ENCODE measurements around the gene SENP5.
"Not testable (repeated sequence)": the region's sequence is repeated elsewhere in the genome, so short reads cannot be mapped to it uniquely, and the experiment has no call there.

Gene SENP5, protein sequence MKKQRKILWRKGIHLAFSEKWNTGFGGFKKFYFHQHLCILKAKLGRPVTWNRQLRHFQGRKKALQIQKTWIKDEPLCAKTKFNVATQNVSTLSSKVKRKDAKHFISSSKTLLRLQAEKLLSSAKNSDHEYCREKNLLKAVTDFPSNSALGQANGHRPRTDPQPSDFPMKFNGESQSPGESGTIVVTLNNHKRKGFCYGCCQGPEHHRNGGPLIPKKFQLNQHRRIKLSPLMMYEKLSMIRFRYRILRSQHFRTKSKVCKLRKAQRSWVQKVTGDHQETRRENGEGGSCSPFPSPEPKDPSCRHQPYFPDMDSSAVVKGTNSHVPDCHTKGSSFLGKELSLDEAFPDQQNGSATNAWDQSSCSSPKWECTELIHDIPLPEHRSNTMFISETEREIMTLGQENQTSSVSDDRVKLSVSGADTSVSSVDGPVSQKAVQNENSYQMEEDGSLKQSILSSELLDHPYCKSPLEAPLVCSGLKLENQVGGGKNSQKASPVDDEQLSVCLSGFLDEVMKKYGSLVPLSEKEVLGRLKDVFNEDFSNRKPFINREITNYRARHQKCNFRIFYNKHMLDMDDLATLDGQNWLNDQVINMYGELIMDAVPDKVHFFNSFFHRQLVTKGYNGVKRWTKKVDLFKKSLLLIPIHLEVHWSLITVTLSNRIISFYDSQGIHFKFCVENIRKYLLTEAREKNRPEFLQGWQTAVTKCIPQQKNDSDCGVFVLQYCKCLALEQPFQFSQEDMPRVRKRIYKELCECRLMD

DNA sequence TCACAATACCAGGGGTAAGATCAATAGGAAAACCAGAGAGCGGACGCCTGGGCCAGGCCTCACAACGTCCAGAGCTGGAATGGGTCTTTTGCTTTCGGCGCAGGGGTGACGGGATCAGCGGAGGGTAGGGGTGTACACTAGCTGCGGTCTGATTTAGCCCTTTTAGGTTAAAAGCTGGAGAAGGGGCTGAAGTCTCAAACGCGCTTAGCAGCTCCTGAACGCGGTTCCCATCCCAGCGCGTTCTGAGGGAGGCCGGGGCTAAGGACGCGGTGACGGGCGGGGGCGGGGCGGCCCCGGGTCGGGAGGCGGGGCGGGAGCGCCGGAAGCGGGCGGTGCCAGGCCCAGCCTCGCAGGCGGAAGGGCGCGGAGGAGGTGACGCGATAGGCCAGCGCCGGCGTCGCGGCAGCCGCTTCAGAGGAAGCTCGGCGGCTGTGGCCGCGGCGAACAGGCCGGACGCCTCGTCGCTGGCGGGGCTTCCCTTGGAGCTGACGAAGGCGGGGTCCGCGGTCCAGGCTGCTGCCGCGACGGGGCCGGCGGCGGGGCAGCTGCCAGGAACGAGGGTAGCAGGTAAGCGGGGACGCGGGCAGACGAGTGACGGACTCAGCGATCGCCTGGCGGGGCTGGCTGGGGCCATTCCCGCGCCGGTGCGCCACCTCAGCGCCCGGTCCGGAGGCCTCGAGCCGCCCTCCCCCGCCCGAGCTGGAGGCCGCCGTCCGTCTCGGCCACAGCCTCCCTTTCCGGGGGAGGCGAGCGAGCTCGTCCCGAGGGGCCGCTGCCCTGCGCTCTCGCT, at the start of gene SENP5:
Gene SENP5, plus strand, starts transcription at position 414 of the 790 bp plus-strand sequence. CDS start 17,262 bp downstream, outside the sequence.
- peak; percentile 75 for DNase-seq (ENCODE audit: low read depth)

DNA sequence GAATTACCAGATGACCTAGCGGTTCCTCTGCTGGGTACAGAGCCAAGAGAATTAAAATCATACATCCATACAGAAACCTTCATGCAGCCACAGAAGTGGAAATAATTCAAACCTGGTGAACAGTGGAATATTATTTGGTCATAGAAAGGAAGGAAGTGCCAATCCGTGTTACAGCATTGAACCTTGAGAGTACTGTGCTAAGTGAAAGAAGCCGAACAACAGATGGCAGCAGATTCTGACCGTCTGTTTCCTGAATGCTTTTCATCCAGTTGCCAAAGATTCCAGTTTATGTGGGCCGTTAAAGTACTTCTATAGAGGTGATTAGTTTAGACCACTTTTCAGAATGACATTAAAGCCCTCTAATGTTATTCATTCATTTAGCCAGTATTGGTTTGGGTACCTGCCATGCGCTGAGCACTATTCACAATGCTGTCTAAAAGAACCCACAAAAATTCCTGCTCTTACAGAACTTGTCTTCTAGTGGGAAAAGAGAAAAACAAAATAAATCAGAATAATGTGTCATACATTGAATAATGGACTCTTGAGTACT, 45.8 kb upstream of the SENP5 start:
- no peak for DNase-seq (ENCODE audit: low read depth)

- not testable (repeated sequence) for DNase-seq (ENCODE audit: low read depth)
Measured at GRCh38 chr3:196829651-196830050, 38.1 kb upstream of the SENP5 start.

- no peak for DNase-seq (ENCODE audit: low read depth)
Measured at GRCh38 chr3:196835086-196835485, 32.6 kb upstream of the SENP5 start.

GRCh38 chr3:196836626-196837025, 31.1 kb upstream of the SENP5 start:
- not testable (repeated sequence) for DNase-seq (ENCODE audit: low read depth)

DNA sequence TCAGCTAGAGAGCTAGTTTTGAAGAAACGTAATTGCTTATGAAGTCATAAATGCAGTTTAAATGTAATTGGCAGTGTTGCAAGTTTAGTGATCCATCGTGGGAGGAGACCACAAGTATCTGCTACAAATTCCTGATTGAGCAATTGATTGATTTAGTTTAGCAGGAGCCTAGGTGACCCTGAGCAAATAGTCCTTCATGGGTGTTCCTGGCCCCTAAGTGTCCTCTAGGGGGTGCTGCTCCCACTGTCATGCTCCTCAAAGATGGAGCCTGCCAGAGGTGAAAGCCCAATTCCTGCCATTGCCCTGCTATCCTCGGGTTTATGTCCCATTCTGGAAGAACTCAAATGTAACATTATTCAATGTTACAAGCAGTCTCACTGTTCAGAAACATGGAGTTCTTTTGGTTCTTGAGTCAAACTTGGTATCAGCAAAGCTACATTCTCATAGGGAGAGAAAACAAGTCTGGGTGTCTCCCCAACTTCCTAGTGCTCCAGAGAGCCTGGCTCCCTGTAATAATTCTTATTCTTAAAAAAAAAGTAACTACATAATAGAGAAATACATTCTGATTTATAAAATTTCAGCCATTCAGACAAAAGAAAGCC, 29.8 kb upstream of the SENP5 start:
- DNase-seq (ENCODE audit: low read depth), result peak; percentile 55

GRCh38 chr3:196839351-196839750, 28.4 kb upstream of the SENP5 start:
- not testable (repeated sequence) for DNase-seq (ENCODE audit: low read depth)

DNA sequence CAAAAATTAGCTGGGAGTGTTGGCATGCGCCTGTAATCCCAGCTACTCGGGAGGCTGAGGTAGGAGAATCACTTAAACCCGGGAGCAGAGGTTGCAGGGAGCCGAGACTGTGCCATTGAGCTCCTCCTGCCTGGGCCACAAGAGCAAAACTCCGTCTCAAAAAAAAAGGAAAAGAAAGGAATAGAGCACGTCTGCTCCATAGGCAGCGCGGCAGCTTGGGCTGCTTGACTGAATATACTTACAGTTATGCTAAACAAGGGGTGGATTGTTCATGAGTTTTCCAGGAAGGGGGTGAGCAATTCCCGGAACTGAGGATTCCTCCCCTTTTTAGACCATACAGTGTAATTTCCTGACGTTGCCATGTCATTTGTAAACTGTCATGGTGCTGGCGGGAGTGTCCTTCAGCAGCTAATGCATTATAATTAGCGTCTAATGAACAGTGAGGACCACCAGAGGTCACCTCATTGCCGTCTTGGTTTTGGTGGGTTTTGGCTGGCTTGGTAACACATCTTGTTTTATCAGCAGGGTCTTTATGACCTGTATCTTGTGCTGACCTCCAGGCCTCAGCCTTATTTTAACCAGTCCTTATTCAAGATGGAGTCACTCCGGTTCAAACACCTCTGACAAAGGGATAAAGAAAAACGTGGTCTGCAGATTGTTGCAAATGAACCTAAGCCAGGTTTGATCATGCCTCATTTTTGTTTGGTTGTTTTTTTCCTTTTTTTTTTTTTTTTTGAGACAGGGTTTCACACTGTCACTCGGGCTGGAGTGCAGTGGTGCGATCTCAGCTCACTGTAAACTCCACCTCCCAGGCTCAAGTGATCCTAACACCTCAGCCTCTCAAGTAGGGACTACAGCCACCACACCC, 24.9 kb upstream of the SENP5 start:
- DNase-seq (ENCODE audit: low read depth), result no peak

- no peak for DNase-seq (ENCODE audit: low read depth)
Measured at GRCh38 chr3:196843435-196844110, 24.1 kb upstream of the SENP5 start.

DNA sequence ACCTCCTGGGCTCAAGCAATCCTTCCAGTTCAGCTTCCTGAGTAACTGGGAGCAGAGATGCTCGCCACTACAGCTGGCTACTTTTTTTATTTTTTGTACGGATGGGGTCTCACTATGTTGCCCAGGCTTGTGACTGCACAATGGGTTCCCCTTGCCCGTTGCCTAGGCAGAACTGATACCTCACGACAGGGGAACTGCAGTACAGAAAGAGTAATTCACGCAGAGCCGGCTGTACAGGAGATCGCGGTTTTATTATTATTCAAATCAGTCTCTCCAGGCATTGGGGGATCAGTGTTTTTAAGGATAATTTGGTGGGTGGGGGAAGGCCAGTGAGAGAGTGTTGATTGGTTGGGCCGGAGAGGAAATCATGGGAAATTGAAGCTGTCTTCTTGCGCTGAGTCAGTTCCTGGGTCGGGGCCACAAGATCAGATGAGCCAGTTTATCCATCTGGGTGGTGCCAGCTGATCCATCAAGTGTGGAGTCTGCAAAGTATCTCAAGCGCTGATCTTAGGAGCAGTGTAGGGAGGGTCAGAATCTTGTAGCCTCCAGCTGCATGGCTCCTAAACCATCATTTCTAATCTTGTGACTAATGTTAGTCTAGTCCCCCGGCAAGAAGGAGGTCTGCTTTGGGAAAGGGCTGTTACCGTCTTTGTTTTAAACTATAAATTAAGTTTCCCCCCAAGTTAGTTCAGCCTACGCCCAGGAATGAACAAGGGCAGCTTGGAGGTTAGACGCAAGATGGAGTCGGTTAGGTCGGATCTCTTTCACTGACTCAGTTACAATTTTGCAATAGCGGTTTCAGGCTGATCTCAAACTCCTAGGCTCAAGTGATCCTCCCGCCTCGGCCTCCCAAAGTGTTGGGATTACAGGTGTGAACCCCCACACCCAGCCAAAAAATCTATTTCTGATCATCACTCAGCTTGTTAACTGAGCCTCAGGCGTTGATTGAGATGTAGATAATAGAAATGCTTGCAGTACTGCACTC, 23.2 kb upstream of the SENP5 start:
- DNase-seq (ENCODE audit: low read depth), result not testable (repeated sequence)

GRCh38 chr3:196848375-196848774, 19.3 kb upstream of the SENP5 start:
- not testable (repeated sequence) for DNase-seq (ENCODE audit: low read depth)

DNA sequence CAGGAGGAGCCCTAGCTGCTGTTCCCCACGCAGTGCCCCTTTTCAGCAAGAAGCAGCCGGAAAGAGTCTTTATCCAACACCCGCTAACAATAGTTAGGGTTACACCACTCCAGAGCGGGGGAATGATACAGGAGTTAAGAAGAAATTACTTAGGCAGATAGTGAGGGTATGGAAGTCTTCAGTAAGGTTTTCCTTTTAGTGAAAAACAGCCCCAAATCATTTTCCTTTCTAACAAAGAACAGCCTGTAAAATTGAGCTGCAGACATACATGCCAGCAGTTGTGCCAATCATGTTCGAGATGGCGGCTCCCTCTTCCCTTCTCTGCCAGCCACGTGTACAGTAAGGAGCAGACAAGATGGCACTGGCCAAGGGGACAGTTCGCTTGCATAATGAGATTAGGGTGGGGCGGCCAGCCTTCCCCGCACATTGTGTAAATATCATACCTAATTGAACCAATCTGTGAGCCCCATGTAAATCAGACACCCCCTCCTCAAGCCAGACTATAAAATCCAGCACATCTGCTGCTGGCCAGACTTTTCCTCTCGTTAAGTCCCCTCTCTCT, 18.5 kb upstream of the SENP5 start:
- no peak for DNase-seq (ENCODE audit: low read depth)

DNA sequence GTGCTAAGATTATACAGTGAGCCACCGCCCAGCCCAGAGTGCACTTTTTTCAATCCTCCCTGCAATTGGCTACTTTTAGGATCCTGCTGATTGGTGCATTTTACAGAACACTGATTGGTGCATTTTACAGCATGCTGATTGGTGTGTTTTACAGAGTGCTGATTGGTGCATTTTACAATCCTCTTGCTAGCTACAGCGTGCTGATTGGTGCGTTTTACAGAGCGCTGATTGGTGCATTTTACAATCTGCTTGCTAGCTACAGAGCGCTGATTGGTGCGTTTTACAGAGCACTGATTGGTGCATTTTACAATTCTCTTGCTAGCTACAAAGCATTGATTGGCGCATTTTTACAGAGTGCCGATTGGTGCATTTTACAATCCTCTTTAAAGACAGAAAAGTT, 4.7 kb upstream of the SENP5 start:
- not testable (repeated sequence) for DNase-seq (ENCODE audit: low read depth)

DNA sequence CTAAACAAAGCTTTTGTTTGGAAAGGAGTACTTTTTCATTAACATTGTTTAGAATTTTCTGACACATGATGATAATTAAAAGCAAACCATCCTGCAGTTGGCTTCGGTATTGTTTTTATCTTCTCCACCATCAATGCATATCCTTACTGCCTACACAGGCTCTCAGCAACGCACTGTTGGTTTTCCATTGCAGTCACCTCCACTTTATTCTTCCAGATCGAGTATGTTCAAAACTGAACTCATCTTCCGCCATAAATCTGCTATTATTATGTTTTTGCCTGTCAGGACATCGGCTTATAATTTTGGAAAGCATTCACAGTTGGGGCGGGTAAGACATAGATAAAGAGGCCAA, 589 bp upstream of the SENP5 start:
- no peak for DNase-seq (ENCODE audit: low read depth)

DNA sequence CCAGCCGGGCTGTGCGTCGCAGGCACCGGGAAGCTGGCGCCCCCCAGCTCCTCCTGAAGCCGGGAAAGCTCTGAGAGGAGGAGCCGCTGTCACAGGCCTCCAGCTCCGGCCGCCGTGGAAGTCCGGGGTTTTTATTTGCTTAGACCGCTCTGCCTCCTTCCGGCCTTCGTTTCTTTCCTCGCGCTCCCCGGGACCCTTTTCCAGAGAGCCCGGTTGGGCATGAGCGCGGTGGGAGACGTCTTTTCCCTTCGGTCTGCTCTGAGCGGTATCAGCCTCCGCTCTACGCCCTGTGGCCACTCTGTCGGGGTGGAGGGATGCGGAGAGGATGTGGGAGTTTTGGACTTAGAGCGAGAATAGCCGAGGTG, 559 bp downstream of the SENP5 start:
- DNase-seq (ENCODE audit: low read depth), result no peak

GRCh38 chr3:196872316-196872715, 4.6 kb downstream of the SENP5 start:
- DNase-seq (ENCODE audit: low read depth), result no peak

DNA sequence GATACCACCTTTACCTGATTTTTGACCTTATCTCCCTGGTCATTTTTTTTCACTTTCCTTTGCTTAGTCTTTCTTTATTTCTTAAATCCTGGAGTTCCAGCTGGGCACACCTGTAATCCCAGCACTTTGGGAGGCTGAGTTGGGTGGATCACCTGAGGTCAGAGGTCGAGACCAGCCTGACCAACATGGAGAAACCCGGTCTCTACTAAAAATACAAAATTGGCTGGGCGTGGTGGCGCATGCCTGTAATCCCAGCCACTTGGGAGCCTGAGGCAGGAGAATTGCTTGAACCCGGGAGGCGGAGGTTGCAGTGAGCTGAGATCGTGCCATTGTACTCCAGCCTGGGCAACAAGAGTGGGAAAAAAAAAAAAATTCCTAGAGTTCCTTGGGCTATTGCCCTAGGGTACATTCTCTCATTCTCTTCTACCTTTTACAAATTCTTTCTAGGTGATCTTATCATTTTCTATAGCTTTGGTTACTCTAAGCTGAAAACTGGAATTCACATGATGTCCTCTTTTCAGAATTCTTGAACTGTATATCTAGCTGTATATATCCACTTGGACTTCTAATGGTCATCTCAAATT, 6.9 kb downstream of the SENP5 start:
- DNase-seq (ENCODE audit: low read depth), result not testable (repeated sequence)

- no peak for DNase-seq (ENCODE audit: low read depth)
Measured at GRCh38 chr3:196875258-196875657, 7.5 kb downstream of the SENP5 start.

Measured in stimulated activated CD8-positive, alpha-beta memory T cell treated with anti-CD3 and anti-CD28 coated beads, Interleukin-12 subunit alpha, Interleukin-12 subunit beta, amount 100 ng/mL, for 1 hour (primary cell).